HG03139 (cell line): ENCODE results near the gene PLCG2.
"Not testable (repeated sequence)": the region's sequence is repeated elsewhere in the genome, so short reads cannot be mapped to it uniquely, and the experiment has no call there.

Source experiments
- ATAC-seq: cut with Tn5 transposase; IDR thresholded peaks from one replicate; pipeline ENCODE4 v1.9.1; 2021; ENCODE audit not compliant: unreplicated experiment

PLCG2 gene

DNA sequence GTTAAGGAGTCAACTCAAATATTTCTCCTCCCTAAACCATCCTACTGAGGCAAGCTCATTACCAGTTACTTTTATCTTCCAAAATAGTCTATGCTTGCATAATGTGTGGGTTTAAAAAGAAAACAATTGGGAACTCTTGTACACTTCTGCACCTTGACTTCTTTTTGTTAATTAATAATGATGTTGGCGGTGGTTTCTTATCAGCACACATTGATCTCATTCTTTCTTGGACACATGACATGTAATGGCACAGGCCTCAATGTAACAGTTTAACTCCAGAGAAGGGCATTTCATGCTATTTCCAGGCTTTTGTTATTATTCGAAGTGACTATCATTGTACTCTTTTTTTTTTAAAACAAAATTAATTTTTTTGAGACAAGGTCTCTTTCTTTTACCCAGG is 7.8 kb downstream of the PLCG2 start:
- no peak for ATAC-seq

DNA sequence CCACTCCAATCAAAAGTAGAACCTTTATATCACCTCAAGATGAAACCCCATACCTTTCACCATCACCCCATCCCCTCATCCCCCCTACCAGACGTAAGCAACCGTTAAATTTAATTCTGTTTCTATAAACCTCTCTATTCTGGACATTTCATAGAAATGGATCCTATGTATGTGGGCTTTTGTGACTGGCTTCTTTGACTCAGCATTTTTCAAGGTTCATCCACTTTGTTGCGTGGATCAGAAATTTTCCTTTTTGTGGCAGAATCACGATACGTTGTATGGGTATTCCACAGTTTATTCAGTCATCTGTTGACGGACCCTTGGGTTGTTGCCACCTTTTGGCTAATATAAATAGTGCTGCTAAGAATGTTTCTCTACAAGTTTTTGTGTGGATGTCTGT is 8.6 kb downstream of the PLCG2 start:
- no peak for ATAC-seq

DNA sequence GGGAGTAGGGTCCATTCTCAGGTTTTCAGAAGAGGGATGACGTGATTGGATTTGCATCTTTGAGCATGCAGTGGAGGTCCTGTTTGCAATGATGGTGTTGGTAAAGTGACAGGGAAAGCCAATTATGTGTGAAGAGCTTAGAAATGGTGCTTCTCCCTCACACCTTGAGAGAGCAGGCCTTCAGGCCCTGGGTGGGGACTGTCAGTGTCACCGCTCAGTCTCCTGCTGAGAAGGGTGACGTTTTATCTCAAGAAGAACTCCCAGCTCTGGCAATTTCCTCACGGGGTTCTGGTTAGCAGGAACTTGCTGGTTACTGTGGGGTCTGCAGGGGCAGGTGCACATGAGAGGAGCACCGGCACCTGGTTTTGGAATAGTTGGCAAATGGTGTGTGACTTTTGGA is 11.2 kb downstream of the PLCG2 start:
- ATAC-seq = no peak

DNA sequence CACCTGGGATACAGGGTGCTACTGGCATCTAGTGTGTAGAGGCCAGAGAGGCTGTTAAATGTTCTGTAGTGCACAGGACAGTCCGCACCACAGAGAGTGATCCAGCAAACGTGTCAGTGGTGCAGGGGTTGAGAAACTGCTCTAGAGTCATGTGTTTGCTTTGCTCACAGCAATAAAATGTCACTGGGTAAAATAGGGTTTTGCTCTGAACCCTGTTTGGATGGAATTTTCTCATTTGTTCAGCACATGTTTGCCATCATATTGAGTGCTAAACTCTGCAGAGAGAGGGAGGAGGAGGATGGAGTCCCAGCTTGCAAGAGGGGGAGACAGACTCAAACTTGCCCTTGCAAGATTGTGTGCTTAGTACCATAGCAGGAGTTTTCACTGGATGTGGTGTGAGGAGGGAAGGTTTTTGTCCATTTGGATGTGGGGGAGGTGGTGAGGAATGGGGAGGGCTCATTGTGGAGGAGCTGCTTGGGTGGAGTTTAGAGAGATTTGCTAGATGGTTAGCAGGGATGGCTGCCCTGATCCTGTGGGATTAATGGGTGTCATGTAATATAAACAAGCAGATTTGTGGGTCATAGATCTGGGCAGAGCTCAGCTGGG is 11.8 kb downstream of the PLCG2 start:
- no peak for ATAC-seq

DNA sequence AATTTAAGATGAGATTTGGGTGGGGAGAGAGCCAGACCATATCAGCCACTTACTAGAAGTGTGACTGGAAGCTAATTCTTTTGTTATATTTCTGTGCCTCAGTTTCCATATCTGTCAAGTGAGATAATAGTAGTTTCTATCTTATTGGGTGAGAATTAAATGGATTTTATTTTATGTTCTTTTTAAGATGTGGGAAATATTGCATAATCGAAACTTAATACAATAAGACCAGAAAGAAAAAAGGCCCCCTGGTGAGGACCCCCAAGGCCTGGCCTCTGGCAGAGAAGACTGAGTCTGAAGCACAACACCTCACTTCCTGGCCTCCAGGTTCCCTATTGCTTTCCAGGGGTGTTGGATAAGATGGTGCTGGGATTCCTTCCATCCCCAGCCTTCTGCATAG is 13.7 kb downstream of the PLCG2 start:
- no peak for ATAC-seq

DNA sequence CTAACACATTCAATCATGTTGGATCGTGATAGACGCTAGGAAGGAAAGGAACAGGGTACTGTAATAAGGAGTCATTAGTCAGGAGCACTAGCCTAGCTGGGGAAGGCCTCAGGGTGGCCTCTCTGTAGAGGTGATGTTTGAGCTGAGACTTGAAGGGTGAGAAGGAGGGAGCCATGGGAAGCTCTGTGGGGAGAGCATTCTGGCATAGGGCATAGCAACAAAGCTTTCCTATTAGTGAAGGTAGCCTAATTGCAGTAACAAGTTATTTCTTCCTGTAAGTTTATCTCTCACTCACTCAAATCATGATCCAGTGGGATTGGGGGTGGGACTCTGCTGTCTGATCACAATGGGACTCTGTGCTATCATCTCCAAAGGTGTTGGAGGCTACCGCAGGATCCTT is 16.1 kb downstream of the PLCG2 start:
- ATAC-seq = no peak

DNA sequence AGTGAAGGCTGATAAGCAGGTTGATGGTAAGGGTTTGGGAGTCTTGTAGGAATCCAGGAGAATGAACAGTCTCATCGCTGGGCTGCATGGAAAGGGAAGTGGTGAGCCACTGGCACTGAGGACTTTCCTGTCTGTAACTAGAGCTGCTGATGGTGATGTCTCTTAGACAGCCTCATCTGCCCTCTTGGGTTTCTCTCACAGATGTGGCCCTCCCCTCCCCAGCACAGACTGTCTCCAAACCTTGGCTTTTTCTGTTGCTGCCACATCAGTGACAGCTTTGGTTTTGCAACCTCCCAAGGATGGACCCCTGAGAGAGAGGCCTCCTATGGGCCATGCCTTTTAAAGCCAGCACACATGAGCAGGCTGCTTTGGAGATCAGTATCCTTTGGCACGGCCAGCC is 16.9 kb downstream of the PLCG2 start:
- ATAC-seq = no peak

DNA sequence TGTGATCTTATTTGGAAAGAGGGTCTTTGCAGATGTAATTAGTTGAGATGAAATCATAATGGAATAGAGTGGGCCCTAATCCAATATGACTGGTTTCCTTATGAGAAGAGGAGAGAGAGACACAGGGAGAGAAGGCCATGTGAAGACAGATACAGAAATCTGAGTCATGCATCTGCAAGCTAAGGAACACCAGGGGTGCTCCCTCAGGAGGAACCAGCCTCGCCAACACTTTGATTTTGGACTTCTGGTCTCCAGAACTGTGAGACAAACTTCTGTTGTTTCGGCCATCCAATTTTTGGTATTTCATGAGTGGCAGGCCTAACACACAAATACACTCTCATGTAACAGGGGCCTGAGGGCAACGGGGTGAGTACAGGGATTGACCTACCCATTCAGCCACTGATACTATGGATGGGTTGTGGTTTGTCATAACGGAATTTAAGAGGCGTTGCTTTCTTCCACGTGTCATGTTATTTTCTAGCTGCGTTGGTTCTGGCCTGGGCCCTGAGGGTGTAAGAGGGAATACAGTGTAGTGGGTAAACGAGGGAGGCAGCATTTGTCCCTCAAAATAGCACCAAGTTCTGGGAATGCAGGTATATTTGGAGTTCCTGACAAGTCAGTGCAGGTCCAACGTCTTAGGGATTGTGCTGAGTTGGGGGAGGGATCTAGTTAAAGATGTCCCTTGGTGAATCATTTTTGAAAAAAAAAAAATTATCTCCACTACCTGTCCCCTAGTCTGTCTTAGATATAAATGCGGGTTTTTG is 17.7 kb downstream of the PLCG2 start:
- ATAC-seq = no peak

DNA sequence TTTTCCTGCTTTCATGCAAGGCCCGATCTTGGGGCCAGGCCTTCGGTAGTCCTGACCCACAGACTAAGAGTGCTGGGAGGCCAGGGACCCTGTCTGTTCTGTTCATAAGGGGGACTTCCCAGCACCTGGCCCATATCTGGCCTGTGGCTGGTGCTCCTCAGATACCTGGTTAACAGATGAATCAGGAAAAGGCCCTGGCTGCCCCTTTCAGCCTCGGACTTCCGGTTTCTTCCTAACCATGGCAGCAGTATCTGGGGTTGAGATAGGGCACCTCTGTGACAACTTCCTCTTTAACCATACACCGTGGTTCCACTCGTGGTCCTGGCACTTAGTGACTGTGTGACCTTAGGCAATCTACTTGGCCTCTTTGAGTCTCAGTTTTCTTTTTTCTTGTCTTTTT is 18.4 kb downstream of the PLCG2 start:
- ATAC-seq = peak; percentile 47

DNA sequence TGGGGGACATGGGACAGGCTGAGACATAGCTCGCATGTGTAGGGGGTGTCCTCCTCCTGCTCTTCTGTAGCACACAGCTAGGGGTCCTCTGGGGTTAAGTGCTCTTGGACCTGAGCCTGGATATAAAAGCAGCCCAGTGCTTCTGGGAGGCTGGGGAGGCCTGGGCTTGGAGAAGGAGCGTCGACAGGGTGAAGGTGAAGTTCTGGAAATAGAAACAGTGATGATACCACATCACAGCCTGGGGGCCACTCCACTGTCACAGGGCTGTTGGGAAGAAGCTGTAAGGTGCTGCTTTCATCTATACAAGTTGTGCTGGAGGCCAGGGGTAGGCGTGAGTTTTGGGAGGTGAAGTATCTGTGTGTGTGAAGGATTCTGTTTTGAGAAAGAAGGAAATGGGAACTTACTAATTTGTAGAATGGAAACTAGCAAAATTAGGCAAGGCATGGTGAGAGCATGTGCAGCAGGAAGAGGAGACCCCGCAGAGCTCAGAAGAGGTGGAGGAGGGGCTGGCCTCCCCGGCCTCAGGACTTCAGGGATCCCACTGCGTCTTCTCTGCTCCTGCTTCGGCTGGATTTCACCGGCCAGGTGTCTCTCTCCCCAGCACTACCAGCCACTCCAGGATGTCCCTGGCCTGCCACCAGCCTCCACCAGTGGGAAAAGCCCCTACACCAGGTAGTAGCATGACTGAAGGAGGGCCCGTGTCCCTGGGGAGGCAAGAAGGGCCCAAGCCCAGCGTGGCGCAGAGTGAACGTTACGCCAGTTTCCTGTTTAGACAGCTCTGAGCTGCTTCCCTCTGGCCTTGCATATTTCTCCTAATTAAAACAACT is 19.4 kb downstream of the PLCG2 start:
- peak; percentile 40 for ATAC-seq

DNA sequence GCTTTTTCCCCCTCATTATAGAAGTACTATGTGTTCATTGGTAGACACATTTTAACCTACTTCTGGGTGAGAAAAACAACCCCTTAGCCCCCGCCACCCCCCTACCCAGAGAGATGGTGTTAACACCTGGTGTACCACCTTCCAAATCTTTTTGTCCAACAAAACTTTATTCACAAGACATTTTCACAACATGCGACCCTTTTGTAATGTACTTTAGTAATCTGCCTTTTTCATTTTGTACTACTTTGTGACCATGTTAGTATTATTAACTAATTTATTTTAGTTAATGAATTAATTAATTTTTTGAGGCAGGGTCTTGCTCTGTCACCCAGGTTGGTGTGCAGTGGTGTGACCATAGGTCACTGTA is 20.0 kb downstream of the PLCG2 start:
- no peak for ATAC-seq

DNA sequence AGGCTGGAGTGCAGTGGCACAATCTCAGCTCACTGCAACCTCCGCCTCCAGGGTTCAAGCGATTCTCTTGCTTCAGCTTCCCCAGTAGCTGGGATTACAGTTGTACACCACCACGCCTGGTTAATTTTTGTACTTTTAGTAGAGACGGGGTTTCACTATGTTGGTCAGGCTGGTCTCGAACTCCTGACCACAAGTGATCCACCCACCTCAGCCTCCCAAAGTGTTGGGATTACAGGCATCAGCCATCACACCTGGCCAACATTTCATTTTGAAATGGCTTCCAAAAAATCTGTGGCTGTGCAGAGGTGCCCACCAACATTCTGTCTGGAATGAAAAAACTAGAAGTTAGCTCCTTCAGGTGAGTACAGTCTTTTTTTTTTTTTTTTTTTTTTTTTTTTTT is 22.6 kb downstream of the PLCG2 start:
- not testable (repeated sequence) for ATAC-seq

DNA sequence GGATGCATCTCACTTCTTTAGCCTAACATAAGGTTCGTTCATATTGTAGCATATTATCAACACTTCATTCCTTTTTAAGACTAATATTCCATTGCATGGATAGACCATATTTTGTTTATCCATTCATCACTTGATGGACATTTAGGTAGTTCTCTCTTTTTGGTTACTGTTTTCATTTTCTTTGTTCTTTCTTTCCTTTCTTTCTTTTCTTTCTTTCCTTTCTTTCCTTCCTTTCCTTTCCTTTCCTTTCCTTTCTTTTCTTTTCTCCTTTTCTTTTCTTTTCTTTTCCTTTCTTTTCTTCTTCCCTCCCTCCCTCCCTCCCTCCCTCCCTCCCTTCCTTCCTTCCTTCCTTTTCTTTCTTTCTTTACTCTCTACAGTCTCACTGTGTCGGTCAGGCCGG is 24.2 kb downstream of the PLCG2 start:
- ATAC-seq = no peak

DNA sequence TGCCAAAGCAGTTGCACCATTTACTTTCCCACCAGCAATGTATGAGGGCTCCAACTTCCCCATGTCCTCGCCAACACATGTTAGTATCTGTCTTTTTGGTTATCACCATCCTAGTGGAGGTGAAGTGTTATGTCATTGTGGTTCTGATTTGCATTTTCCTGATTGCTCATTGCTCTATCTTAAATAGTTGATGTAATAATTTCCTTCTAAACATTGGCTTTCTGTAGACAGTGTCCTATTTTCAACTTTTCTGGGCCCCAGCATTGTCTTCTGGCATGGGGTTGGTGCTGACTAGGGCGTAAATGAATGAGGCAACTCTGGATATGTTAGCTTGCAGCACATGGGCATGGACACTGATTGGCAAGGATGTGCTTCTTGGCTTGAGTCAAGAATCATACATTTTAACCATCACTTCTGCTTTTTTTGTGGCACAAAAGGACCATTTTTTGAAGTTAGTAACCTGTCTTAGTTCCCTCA is 25.1 kb downstream of the PLCG2 start:
- ATAC-seq = no peak

DNA sequence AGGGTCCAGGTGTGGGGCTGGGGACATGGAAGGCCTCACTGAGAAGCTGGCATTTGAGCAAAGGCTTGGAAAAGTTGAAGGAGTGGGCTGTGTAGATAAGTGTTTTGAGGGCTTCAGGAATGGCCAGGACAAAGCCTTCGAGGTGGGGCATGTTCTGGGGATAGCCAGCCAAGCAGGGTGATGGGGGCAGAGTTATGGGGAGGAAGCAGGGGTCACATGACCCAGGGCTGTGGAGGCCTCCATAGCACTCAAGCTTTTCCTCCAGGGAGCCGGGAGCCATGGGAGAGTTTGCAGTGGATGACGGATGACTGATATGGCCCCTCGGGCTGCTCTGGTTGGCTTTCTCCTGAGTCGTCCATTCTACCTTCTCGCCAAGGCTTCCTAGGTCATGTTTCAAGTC is 27.6 kb downstream of the PLCG2 start:
- no peak for ATAC-seq

DNA sequence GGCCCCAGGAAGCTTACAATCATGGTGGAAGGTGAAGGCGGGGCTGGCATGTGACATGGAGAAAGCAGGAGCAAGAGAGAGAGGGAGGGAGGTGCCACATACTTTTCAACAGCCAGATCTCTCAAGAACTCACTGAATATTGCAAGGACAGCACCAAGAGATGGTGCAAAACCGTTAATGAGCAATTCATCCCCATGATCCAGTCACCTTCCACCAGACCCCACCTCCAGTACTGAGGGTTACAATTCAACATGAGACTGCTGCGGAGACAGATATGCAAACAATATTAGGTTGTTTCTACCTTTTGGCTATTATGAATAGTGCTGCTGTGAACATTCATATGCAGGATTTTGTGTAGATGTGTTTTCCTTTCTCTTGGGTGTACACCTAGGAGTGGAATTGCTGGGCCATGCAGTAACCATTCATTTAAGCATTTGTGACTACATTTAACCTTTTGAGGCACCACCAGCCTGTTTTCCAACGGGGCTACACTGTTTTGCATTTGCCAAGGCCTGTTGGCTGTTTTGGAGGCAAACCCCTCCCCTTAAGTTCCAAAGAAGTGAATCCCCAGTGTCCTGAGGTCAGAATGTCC is 28.8 kb downstream of the PLCG2 start:
- no peak for ATAC-seq

DNA sequence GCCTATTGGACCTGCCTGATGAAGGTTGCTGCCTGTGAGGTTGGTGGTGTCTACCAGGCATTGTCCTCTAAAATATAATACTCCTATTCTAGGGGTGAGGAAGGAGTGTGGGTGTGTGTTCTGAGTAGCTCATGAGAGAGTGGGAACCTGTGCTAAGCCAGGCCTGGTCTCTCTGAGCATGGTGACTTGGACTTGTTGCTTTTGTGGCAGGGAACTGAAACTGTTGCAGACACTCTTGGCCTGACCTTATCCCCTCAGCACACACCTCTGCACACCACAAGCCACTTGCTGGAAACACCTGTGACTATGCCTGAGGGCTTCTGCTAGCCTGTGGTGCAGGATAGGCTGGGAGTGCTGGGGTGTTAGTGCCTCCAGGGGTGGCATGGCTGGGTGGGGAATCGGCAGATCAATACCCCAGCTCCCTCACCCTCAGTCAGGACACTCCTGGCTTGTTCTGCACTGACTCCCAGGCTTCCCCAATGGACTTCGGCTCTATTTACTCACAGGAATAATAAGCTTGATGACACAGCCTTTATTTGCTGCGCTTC is 29.9 kb downstream of the PLCG2 start:
- peak; percentile 80 for ATAC-seq

DNA sequence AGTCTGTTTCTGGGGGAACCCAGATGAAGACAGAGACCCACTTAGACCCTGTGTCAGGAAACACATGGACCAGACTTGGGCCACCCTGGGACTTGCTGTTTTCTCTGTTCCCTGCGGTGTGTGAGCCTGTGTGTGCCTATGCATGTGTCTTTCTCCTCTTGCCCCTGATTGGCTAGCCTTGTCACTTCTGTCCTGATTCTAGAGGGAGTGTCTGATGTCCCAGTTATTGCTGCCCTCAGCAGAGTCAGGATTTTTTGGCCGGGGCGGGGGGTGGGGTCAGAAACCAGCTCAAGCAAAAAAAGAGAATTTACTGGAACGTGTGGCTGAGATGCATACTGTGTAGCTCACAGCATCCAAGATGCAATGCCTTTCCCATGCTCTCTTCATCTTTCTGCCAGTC is 30.5 kb downstream of the PLCG2 start:
- no peak for ATAC-seq

DNA sequence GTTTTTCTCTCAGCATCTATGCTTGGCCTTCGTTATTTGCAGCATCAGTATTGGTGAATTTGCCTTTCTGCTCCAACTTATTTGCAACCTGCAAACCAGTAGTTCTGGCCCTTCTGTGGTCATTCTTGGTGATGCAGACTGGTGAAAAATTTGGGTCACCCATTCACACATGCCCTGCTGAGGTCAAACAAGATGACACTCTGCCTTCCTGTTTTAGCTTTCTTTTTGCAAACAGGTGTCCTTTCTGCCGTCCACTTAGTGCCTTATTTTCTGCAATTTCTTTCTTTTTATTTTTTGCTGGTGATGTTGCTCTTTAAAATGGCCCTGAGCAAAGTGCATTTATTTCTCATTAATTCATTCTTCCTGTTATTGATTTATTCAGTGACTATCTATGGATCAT is 31.3 kb downstream of the PLCG2 start:
- no peak for ATAC-seq

DNA sequence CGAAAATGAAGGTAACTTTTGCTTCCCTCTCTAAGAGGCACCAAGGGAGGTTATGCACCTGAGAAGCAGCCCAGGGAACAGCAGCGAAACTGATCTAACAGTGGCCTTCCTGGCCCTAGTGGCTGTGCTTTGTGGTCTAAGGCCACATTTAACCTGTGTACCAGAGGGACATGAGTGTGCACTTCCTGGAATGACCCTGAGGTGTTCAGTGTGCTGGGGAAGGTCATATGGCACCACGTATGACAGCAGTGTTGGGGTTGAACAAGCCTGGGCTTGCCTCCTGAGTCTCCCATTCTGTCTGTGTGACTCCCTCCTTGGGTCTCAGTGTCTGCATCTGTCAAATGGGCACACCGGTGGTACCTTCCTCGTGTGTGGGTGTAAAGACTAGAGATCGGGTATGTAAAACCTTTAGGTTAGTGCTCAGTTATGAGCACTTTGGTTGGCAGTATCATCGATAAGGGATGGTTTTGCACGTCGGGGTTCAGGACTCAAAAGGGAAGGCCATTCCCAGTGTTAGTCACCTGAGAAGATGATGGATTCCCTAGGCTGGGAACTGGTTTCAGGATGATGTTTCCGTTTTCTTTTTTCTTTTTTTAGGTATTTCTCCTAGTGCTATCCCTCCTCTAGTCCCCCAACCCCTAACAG is 31.9 kb downstream of the PLCG2 start:
- no peak for ATAC-seq

DNA sequence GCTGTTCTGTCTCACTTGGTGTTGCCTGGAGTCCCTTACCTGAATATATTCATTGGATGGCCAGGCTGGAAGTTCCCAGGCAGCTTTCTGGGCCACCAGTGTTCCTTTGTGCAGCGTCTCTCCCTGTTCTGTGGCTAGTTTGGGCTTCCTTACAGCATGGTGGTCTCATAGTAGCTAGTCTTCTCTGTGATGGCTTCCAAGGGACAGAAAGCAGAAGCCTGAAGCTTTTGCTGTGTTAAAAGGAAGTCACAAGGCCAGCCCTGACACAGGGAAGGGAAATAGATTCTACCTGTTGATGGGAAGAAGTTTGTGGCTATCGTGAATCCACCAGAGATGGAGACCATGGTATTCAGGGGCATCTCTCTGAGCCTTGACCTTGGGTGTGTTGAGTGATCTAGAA is 34.6 kb downstream of the PLCG2 start:
- ATAC-seq = no peak
